ENCODE measurements around the gene ADGRD2. TPM values are rescaled to one million over a fixed set of nuclear protein-coding genes. Genes with fewer than 3 reads are reported as not detected.

Gene ADGRD2
- total and polyA plus RNA-seq, 9 of the 15 experiments (the other 6 are each of a cell fraction or from before 2014, with no cell fraction given): not detected

- Histone ChIP-seq H3K4me3 (no peak overlapping the region), H3K79me2 (ENCODE audit: control insufficient read depth, insufficient read depth, low read length) (no peaks in the 10 kb centered on the region), H3K4me2 (ENCODE audit: insufficient read depth, low read length) (no peak overlapping the region), H3K36me3 (ENCODE audit: control insufficient read depth, insufficient read depth, low read length) (no peaks in the 10 kb centered on the region), H4K20me1 (replicated peaks; ENCODE audit: control insufficient read depth, insufficient read depth, low read length) (no peaks in the 10 kb centered on the region; the same call in 1 of the 2 replicates), H3K4me1 (replicated peaks in 1 of 2; ENCODE audit: control insufficient read depth in 2 of 2, insufficient read depth in 2 of 2, low read length in 2 of 2) (peaks cover 0 to 5% of the 10 kb centered on the region in 2 experiments; a peak in 2 of 5 replicates), H3K27me3 (ENCODE audit: control insufficient read depth in 2 of 2, insufficient read depth in 2 of 2, low read length in 2 of 2) (peaks cover 13 to 44% of the 10 kb centered on the region in 2 experiments; a peak in 4 of 5 replicates), H2AFZ (ENCODE audit: low read depth, low read length) (no peak overlapping the region), H3K9me1 (ENCODE audit: control insufficient read depth, insufficient read depth, low read length) (no peaks in the 10 kb centered on the region), H3K9me3 (replicated peaks; ENCODE audit: control insufficient read depth, insufficient read depth, low read depth, low read length) (no peaks in the 10 kb centered on the region), H3K27ac (ENCODE audit: extremely low read depth, low read depth, low read length) (no peak overlapping the region), H3K9ac (ENCODE audit: insufficient read depth in 1 of 2, low read depth in 2 of 2, low read length in 2 of 2) (0 out of 4 replicates have a peak overlapping the region, but pooled peaks of 1 of the 2 experiments have one; percentile 20)
- FAIRE-seq (no peak), DNase-seq (ENCODE audit: extremely low read depth in 1 of 4, low spot score in 3 of 4) (no peak), ATAC-seq (0 out of 3 replicates have a peak, but pooled peaks have one; percentile 37)
- in situ Hi-C loops (cut with MboI): no loop called here
- ChIA-PET CTCF (ENCODE audit: low intra/inter-chr PET ratio) (no interaction called here), POLR2A (interaction anchor here (0.5 to 0.6 kb wide), 2 partner anchors 8 to 164 kb away, joined by 3 to 4 read pairs; no protein-coding TSS in a partner anchor)
- 22% methylated on average over 15 of the region's 16 CpGs for WGBS (ENCODE audit: insufficient coverage, low coverage, missing lambda C conversion rate)
- no TSS peak for BruUV-seq (replicated peaks)
- intact Hi-C loops (cut with micrococcal nuclease): no loop called here
- no peak for TF ChIP-seq MIER1 (IDR thresholded peaks at IDR 0.05; ENCODE audit: low read depth)
- no peak for TF ChIP-seq HLTF (IDR thresholded peaks at IDR 0.05)
- peak in 2 of 3 experiments; percentile 4 to 11; a peak in 1 of 6 replicates for TF ChIP-seq CTCF (IDR thresholded peaks at IDR 0.05 in 2 of 3, conservative IDR thresholded peaks at IDR 0.05 in 1 of 3; ENCODE audit: insufficient read depth in 2 of 3, low read depth in 1 of 3, low read length in 3 of 3)
These were observed 9.0 kb upstream of the ADGRD2 start for GRCh38 chr9:124441291-124441690.

- Histone ChIP-seq H3K27me3 (ENCODE audit: control insufficient read depth in 2 of 2, insufficient read depth in 2 of 2, low read length in 2 of 2) (peaks cover 12 to 36% of the 10 kb centered on the region in 2 experiments; a peak in 4 of 5 replicates), H3K4me1 (replicated peaks in 1 of 2; ENCODE audit: control insufficient read depth in 2 of 2, insufficient read depth in 2 of 2, low read length in 2 of 2) (peaks cover 0 to 5% of the 10 kb centered on the region in 2 experiments; a peak in 2 of 5 replicates), H3K36me3 (ENCODE audit: control insufficient read depth, insufficient read depth, low read length) (no peaks in the 10 kb centered on the region), H3K4me3 (no peak overlapping the region), H2AFZ (ENCODE audit: low read depth, low read length) (no peak overlapping the region), H3K9me1 (ENCODE audit: control insufficient read depth, insufficient read depth, low read length) (no peaks in the 10 kb centered on the region), H3K4me2 (ENCODE audit: insufficient read depth, low read length) (no peak overlapping the region), H3K27ac (ENCODE audit: extremely low read depth, low read depth, low read length) (no peak overlapping the region), H4K20me1 (replicated peaks; ENCODE audit: control insufficient read depth, insufficient read depth, low read length) (no peaks in the 10 kb centered on the region; the same call in 1 of the 2 replicates), H3K79me2 (ENCODE audit: control insufficient read depth, insufficient read depth, low read length) (no peaks in the 10 kb centered on the region), H3K9ac (ENCODE audit: insufficient read depth in 1 of 2, low read depth in 2 of 2, low read length in 2 of 2) (no peak overlapping the region), H3K9me3 (replicated peaks; ENCODE audit: control insufficient read depth, insufficient read depth, low read depth, low read length) (no peaks in the 10 kb centered on the region)
- no peak for DNase-seq (ENCODE audit: extremely low read depth in 1 of 4, low spot score in 3 of 4)
- ATAC-seq: no peak
- no TSS peak for BruUV-seq (replicated peaks)
- FAIRE-seq: no peak
- ChIA-PET POLR2A (no interaction called here), CTCF (ENCODE audit: low intra/inter-chr PET ratio) (no interaction called here)
- intact Hi-C loops (cut with micrococcal nuclease) (no loop called here), in situ Hi-C loops (cut with MboI) (no loop called here)
- no peak for TF ChIP-seq MBD1 (CRISPR knock-in tag; IDR thresholded peaks at IDR 0.05)
- no peak for TF ChIP-seq MYBL2 (IDR thresholded peaks at IDR 0.05; ENCODE audit: low read depth)
- no peak for TF ChIP-seq MYBL2 (CRISPR knock-in tag; IDR thresholded peaks at IDR 0.05; ENCODE audit: borderline replicate concordance)
- TF ChIP-seq SFPQ (IDR thresholded peaks at IDR 0.05; ENCODE audit: low read depth, low read length): no peak
- TF ChIP-seq SIN3B (IDR thresholded peaks at IDR 0.05; ENCODE audit: low read depth): no peak
These were observed 7.9 kb upstream of the ADGRD2 start for GRCh38 chr9:124442379-124442778.

Measured in K562 (cell line).